Measurements from ENCODE around the gene ATG5. TPM values are rescaled to one million over a fixed set of nuclear protein-coding genes. Genes with fewer than 3 reads are reported as not detected.

ATG5 gene
- total and polyA plus RNA-seq, 2 experiments from 2014 or later = 31.6 to 48.2 TPM

- H3K9me3 Mint-ChIP-seq = no peaks in the 10 kb centered on the region
- H3K4me1 Mint-ChIP-seq = peaks cover 7% of the 10 kb centered on the region; the same call in 2 of the 3 replicates
- no peak overlapping the region for H3K4me3 ChIP-seq
- H3F3A ChIP-seq (replicated peaks; ENCODE audit: low read depth) = no peaks in the 10 kb centered on the region
- peaks cover 14% of the 10 kb centered on the region; the same call in 2 of the 3 replicates for H3K36me3 Mint-ChIP-seq (ENCODE audit: low read depth)
- H3K9me2 ChIP-seq (ENCODE audit: insufficient read depth) = no peaks in the 10 kb centered on the region
- no peak overlapping the region for H2AFZ ChIP-seq
- no peaks in the 10 kb centered on the region for H4K20me1 ChIP-seq (replicated peaks; ENCODE audit: insufficient read depth)
- TF ChIP-seq ZNF331 (CRISPR knock-in tag; IDR thresholded peaks at IDR 0.05; ENCODE audit: low read depth) (no peak), EZH2 (IDR thresholded peaks at IDR 0.05; ENCODE audit: low read depth, unreplicated experiment) (no peak), EZH2phosphoT487 (IDR thresholded peaks at IDR 0.05; ENCODE audit: unreplicated experiment) (no peak), ZNF114 (CRISPR knock-in tag; IDR thresholded peaks at IDR 0.05) (no peak), STAT1 (IDR thresholded peaks at IDR 0.05; ENCODE audit: unreplicated experiment) (no peak), POLR2AphosphoS5 (IDR thresholded peaks at IDR 0.05; ENCODE audit: low read depth) (no peak), ZNF462 (CRISPR knock-in tag; IDR thresholded peaks at IDR 0.05) (no peak), CTCF (conservative IDR thresholded peaks at IDR 0.05; ENCODE audit: low read depth in 2 of 2) (no peak), REST (IDR thresholded peaks at IDR 0.05; ENCODE audit: unreplicated experiment) (no peak), JUNB (IDR thresholded peaks at IDR 0.05; ENCODE audit: unreplicated experiment) (no peak), ETS1 (IDR thresholded peaks at IDR 0.05) (no peak), CREB1 (CRISPR knock-in tag; IDR thresholded peaks at IDR 0.05; ENCODE audit: low read depth) (no peak), NANOG (IDR thresholded peaks at IDR 0.05; ENCODE audit: borderline replicate concordance) (no peak)
- H3K27ac ChIP-seq (ENCODE audit: low read depth) = no peak overlapping the region
- no peaks in the 10 kb centered on the region for H3K27me3 ChIP-seq (ENCODE audit: insufficient read depth)
- ATAC-seq (no peak), DNase-seq (ENCODE audit: low spot score) (no peak)
- H3K27ac Mint-ChIP-seq = no peak overlapping the region
- no peaks in the 10 kb centered on the region for H3K4me1 ChIP-seq (ENCODE audit: insufficient read depth)
- H3K36me3 ChIP-seq (ENCODE audit: insufficient read depth) = 0 out of 2 replicates have a peak, but pooled peaks cover 7% of the 10 kb centered on the region
- H3K27me3 Mint-ChIP-seq (ENCODE audit: insufficient read depth, low read depth, poor library complexity) = no peaks in the 10 kb centered on the region
- H3K4me2 ChIP-seq = no peak overlapping the region
- H3K4me3 Mint-ChIP-seq = no peak overlapping the region
- peaks cover 9% of the 10 kb centered on the region; the same call in 1 of the 2 replicates for H3K79me2 ChIP-seq (replicated peaks; ENCODE audit: insufficient read depth)
These were observed 81.0 kb downstream of the ATG5 start for GRCh38 chr6:106244521-106244920.
